Glomerular visceral epithelial cell (primary cell): ENCODE measurements around the gene GCSAM.
A peak's percentile ranks its signal among the peaks of the same experiment; 100 is the strongest.

ENCODE experiments used
- DNase-seq: peaks from one replicate; pipeline ENCODE4 v3.0.0-alpha.2; 2016; ENCODE audit errors: extremely low spot score

Gene GCSAM

GRCh38 chr3:112104774-112105173 lies 28.3 kb downstream of the GCSAM start:
- DNase-seq = no peak

GRCh38 chr3:112101916-112102315 lies 31.1 kb downstream of the GCSAM start:
- peak; percentile 93 for DNase-seq

- DNase-seq = peak; percentile 96
These were observed 35.7 kb downstream of the GCSAM start for GRCh38 chr3:112097378-112097777.

- no peak for DNase-seq
These were observed 36.9 kb downstream of the GCSAM start for GRCh38 chr3:112096176-112096575.

- no peak for DNase-seq
These were observed 37.3 kb downstream of the GCSAM start for GRCh38 chr3:112095731-112096130.

DNA sequence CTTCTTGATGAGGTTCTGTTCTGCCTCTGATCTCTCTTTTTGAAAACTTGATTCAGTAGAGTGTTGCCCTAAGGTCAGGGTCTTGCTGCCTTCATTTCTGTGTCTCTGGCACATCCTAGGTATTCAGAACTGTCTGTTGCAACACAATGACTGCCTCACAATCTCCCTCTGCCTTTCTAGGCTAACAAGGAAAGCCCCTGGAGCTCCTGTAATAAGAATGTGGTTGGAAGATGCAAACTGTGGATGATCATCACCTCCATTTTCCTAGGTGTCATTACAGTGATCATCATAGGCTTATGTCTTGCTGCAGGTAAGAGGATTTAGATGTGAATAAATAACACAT lies 39.9 kb downstream of the GCSAM start:
- DNase-seq = no peak

DNA sequence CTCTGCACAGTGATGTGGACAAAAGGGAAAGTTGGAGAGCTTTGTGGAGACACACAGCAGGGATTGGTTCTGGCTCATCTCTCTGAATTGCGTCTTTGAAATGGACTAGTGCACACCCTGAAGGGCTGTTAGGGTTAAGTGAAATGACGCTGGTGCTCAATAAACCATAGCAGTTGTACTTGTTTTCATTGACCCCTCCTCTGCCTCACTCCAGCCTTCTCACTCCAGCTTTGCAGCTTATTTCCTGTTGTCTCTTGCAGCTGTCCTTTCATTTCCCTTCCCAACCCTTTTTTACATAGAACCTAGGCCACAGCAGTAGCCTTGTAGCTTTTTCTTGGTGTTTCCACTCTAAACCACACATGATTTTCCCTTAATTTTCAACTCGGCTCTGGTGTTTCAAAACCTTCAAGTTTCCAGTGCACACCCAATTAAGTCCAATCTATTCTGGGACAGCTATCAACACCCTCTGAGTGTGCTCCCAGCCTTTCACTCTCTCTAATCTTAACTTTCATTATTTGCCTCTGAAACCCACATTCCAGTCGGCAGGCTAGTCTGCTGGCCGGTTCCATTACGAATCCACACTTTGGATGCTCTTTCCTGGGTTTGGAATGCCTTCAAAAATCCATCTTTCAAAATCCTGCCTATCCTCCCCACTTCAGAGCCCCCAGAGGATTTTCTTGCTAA lies 40.4 kb downstream of the GCSAM start:
- peak; percentile 45 for DNase-seq

GRCh38 chr3:112090887-112091586 lies 42.0 kb downstream of the GCSAM start:
- no peak for DNase-seq

- DNase-seq = no peak
These were observed 42.8 kb downstream of the GCSAM start for GRCh38 chr3:112089956-112090886.

- DNase-seq = no peak
These were observed 44.1 kb downstream of the GCSAM start for GRCh38 chr3:112088944-112089343.

DNA sequence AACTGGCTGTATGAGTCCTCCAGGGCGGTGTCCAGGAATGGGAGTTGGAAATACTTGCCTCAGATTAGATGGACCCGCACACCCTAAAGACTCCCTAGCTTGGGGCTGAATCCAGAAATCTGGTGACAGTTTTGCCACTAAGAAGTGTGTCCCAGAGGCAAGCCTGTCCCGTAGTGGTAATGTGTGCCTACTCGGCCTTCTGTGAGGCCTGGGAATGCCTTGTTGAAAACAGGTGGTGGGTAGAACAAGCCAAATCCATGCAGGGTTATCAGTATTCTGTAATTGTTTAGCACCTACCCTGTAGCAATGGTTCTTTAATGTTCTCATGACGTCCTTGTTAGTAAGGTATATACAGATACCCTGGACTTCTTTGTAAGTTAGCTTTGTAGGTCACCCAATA lies 45.3 kb downstream of the GCSAM start:
- DNase-seq = no peak

- no peak for DNase-seq
These were observed 46.0 kb downstream of the GCSAM start for GRCh38 chr3:112086875-112087524.

GRCh38 chr3:112086076-112086854 lies 46.8 kb downstream of the GCSAM start, which contains the start of gene C3orf52:
C3orf52 (plus strand) TSS chr3:112086389; CDS start chr3:112086408, 19 bp downstream.
- DNase-seq = peak; percentile 88

GRCh38 chr3:112085735-112086075 lies 47.3 kb downstream of the GCSAM start:
- DNase-seq = no peak

DNA sequence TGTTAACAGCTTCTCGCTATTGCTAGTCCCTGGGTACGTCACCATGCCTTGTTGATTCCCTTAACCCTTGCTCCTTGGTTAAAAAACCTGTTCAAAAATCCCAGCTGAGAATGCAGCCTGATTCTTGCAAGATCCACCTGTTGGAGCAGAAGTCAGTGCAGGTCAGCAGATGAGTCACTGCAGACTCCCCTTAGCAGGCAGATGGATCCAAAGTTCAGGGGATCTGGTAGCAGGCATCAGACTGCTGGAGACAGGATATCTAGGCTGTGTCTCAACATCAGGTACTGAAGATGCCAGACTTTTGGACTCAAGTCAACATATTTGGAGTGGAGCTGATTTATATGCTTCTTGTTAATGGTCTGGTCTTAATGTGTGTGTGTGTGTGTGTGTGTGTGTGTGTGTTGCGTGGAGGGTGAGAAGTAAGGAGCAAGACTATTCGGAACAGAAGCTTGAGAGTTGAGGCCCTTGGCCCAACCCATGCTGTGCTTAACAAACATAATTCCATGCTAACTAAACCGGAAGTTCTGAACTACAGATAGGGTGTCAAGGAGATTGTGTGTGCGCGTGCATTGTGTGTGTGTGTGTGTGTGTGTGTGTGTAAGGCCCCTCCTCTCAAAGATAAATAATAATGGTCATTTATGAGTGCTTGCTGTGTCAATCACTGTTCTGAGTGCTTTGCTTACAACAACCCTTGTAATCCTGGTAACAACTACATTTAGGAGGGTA lies 47.9 kb downstream of the GCSAM start:
- DNase-seq = no peak

GRCh38 chr3:112083239-112083638 lies 49.8 kb downstream of the GCSAM start:
- DNase-seq = no peak

GRCh38 chr3:112078125-112079083 lies 54.6 kb downstream of the GCSAM start:
- DNase-seq = no peak

DNA sequence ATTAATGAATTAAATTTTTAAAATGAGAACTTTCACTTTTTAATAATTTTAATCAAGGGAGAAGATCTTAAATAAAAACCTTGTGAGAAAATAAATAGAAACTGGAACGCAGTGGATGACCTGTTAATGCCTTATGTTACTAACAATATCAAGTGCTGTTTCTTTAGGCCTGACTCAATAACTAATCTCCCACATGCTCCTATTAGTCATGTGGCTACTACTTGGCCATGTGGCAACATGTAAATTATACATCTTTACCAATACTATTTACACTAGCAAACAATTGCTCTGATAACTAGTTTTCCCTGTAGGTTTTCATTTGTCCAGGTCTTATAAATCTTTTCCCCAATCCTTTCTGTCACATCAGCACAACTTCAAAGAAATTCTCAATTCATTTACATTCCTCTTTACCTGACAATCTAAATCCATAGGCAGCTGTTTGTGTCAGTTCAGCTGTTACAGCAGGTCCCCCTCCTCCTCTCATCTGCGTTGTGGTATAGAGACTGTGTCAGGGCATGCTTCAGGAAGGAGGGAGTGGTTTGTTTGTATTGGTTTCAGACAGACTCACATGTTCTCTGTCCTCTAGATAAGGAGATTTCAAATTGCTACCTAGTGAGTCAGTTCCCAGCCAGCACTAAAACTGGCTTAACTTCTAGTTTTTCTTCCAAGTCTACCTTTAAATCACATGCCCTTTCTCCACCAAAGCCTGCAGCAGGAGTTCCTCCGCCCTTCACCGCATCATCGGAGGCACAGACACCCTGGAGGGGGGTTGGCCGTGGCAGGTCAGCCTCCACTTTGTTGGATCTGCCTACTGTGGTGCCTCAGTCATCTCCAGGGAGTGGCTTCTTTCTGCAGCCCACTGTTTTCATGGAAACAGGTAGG lies 58.2 kb downstream of the GCSAM start:
- DNase-seq = peak; percentile 86
